ENCODE results near the gene VOPP1. TPM values are rescaled to one million over a fixed set of nuclear protein-coding genes. Genes with fewer than 3 reads are reported as not detected.
"Not testable (repeated sequence)": the region's sequence is repeated elsewhere in the genome, so short reads cannot be mapped to it uniquely, and the experiment has no call there.

The VOPP1 gene
- total RNA-seq, 1 experiment from 2014 or later = 13.3 TPM

DNA sequence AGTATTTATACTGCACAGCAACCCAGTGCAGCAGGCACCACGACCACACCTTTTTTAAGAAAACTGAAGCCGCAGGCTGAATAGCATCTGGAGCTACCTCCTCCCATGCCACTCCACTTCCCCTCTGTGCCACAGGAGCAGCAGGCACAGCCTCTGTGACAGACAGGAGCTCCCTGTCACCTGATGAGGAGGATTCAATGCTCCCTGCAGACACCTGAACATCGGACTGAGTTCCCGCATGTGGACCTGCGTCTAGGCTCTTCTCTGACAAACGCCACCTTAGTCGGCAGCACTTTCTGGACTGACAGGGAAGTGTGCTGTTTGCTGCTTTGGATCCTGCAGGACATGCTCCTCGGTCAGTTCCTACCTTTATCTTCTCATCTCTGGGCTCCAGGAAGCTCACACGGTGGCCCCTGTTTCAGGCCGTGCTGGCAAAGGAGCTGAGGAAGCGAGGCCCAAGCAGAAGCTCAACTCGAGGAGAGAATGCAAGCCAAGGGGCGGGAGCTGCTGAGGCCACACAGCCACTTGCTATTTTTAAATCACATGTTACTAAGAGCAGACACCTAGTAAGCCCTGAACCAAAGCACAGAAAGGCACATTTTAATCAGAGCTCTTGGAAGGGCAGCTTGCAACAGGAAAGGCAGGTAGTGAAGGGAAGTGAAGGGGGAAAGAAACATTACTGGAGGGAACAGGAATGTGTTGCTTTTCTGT lies 56.6 kb downstream of the VOPP1 start:
- DNase-seq (ENCODE audit: extremely low read depth, low read depth) = no peak

DNA sequence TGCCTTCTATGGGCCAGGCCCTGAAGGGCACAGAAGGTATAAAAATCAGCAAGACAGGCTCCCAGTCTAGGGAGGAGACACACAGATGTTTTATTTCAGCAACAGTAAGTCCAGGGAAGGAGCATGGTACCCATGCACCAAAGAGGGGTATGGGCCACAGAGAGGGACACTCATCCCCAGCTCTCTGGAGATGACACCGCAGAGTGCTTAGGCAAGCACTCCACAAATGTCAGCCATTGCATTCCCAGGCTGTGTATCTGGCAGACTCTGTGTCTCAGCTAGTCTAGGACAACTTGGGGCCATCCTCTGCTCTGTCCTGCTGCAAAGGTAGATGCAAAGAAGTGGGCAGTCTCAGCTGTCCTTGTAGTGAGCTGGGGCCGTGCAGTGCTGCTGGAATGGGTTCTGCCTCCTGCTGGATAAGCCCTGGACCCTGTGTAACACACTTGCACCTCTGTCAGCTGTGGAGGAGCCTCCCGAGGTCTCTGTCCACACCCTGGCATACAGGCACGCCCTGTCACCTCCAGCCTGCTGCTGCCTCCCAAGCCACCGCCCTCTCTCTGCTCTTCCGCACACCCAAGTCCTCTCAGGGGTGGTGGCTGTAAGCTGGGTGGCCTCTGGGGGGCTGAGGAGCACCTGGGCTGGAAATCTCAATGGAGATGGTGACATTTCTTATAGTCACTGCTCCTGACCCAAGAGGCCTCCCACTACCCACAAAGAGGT lies 57.6 kb downstream of the VOPP1 start:
- DNase-seq (ENCODE audit: extremely low read depth, low read depth) = no peak

- no peak for DNase-seq (ENCODE audit: extremely low read depth, low read depth)
These were observed 58.4 kb downstream of the VOPP1 start for GRCh38 chr7:55513868-55514267.

DNA sequence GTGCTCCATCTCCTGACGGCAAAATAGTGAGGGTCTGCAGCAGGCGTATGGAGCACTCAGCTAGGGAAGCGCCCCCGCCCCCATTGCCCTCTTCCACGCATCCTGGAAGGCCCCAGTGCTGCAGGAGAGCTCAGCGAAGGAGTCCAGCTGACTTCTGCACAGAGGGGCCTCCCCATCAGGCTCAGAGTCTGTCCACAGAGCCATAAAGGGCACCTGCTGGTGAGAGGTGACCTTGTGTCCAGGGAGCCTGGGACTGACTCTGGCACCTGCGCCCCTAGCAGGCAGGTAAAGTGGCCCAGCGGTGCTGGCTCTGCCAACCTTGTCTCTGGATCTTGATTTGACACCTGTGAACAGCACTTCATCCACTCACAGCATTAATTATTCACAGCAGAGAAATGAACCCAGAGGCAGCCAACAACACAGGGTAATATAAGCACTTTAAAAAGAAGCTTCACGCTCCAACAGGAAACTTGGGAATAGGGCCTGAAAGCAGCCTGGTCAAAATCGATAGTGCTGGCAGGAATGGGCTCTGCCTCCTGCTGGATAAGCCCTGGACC lies 59.6 kb downstream of the VOPP1 start:
- no peak for DNase-seq (ENCODE audit: extremely low read depth, low read depth)

DNA sequence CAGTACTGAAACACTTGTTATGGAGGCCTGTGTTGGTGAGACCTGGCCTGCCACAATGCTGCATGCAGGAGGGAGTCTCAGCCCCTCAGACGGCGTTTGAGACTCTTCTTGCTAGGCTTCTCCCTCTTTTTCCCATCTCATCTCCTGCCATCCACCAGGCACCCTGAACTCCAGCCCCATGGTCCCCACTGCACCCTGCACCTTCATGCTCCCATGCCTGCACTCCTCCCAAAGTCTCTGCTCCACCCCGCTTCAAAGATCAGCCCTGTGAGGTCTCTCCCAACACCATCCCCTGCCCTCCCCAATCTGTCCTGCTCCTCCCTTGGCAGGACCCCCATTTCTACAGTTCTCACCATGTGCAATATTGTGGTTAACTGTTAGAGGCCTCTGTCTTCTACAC lies 61.7 kb downstream of the VOPP1 start:
- no peak for DNase-seq (ENCODE audit: extremely low read depth, low read depth)

- not testable (repeated sequence) for DNase-seq (ENCODE audit: extremely low read depth, low read depth)
These were observed 62.1 kb downstream of the VOPP1 start for GRCh38 chr7:55510206-55510605.

GRCh38 chr7:55509322-55509721 lies 63.0 kb downstream of the VOPP1 start:
- no peak for DNase-seq (ENCODE audit: extremely low read depth, low read depth)

GRCh38 chr7:55508221-55509011 lies 63.9 kb downstream of the VOPP1 start:
- DNase-seq (ENCODE audit: extremely low read depth, low read depth) = no peak

- no peak for DNase-seq (ENCODE audit: extremely low read depth, low read depth)
These were observed 64.6 kb downstream of the VOPP1 start for GRCh38 chr7:55507743-55508142.

- DNase-seq (ENCODE audit: extremely low read depth, low read depth) = no peak
These were observed 67.2 kb downstream of the VOPP1 start for GRCh38 chr7:55504967-55505658.

DNA sequence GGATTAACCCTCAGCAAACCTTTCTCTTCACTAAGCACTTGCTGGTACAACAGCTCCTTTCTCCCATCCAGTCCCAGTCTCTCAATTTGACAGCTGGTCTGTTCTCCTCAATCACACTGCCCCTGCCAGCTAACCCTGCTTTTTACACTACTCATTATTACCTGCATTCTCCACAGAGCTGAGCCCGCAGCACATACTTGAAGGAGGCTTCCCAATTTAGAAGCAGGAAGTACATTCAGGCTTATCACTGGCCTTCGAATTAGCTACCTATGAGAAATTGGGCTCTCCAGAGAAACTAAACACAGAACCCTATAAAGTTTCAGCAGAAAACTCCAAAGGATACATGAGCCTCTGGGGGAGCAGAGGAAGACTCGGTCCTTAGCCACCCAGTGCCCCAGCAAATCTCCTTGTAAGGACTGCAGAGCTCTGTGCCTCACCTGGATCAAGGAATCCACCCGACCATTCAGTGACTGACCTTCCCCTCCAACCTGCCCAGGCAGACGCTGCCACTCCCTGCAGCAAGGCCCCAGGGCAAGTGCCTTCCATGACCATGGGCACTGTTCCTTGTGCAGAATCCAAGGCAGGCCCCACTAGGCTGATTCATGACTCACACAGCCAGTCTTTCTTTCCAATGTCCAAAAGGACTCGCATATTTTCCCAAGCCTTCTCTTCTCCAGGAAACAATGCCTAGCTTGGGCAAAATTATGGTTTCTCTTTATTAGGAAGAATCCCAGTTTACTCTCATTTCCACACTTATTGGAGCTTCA lies 68.0 kb downstream of the VOPP1 start:
- no peak for DNase-seq (ENCODE audit: extremely low read depth, low read depth)

GRCh38 chr7:55502858-55503440 lies 69.4 kb downstream of the VOPP1 start:
- DNase-seq (ENCODE audit: extremely low read depth, low read depth) = no peak

GRCh38 chr7:55502124-55502857 lies 70.0 kb downstream of the VOPP1 start:
- DNase-seq (ENCODE audit: extremely low read depth, low read depth) = no peak

- DNase-seq (ENCODE audit: extremely low read depth, low read depth) = no peak
These were observed 70.7 kb downstream of the VOPP1 start for GRCh38 chr7:55501611-55502010.

- no peak for DNase-seq (ENCODE audit: extremely low read depth, low read depth)
These were observed 72.1 kb downstream of the VOPP1 start for GRCh38 chr7:55500117-55500756.

DNA sequence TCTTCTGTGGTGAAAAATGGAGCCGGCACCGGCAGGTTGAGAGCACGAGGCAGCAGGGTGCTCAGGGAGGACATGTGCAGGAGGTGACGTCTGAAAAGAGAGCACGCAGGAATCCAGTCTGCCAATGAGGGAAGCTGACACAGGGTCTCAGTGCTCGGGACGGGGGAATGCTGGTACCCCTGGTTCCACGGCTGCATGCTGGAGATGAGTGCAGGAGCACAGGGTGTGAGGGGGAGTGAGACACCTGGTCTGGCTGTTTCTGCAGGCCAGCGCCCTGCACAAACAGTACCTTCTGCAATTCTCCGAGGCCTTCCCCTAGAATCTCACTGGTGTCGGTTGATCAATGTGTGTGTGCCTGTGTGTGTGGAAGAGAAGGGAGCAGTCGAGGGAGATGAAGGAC lies 72.7 kb downstream of the VOPP1 start:
- no peak for DNase-seq (ENCODE audit: extremely low read depth, low read depth)

DNA sequence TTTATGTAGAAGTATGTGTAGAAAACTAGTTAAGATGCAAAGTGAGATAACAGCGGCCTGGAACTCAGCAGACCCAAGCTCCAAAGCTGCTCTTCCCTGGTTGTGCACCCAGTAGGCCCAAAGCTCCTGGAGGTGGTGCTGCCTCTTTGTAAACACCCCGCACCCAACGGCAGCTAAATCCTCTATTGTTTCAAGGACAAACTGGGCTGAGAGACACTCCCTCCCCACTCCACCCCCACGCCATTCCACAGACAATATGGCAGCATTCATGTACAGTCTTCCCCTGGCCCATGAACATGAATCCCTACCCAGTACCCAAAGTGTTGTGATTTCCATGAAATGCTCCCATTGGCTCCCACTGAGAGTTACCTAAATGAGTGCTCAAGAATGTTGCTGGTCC lies 73.5 kb downstream of the VOPP1 start:
- DNase-seq (ENCODE audit: extremely low read depth, low read depth) = no peak

DNA sequence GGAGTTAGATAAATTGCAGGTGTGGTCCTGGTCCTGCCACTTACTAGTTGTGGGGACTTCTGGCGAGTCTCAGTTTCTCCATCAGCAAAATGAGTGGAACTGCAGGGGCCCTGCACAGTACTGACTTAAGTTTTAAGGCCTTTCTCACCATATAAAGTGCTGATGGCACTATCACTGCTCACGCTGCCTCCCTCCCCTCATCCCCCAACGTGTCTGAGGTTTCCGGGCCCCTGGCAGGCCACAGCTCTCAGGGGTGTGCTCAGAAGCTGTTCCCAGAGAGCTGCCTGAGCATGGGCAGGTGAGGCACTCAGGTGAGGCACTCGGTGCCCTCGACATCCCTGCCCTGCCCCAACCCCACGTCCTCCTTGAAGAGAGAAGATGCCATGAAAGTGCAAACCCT lies 74.2 kb downstream of the VOPP1 start:
- no peak for DNase-seq (ENCODE audit: extremely low read depth, low read depth)
